OCI-LY1 (cell line): Measurements from ENCODE around the gene HINT2.

Source experiments
- H2AFZ ChIP-seq: fragments of 200-600 bp; sonication (generic), shearing (Covaris generic); 2 replicates; pipeline ENCODE4 v1.6.0; 2014; ENCODE audit warnings: antibody characterized with exemption, mild to moderate bottlenecking, low read length
- H3F3A ChIP-seq: fragments of 200-600 bp; sonication (generic), shearing (Covaris generic); 2 replicates; pipeline ENCODE4 v1.6.0; 2014; ENCODE audit warnings: mild to moderate bottlenecking, antibody characterized with exemption, low read length, moderate library complexity; ENCODE audit not compliant: insufficient read depth
- H3K27ac ChIP-seq: fragments of 200-600 bp; sonication (generic); 2 replicates; pipeline ENCODE4 v1.5.1; 2014; ENCODE audit warnings: low read length, mixed run types, mild to moderate bottlenecking, low read depth; ENCODE audit not compliant: poor library complexity, severe bottlenecking
- H3K27me3 ChIP-seq: fragments of 200-600 bp; sonication (generic); 2 replicates; pipeline ENCODE4 v1.6.0; 2014; ENCODE audit warnings: antibody characterized with exemption, mild to moderate bottlenecking, low read length, moderate library complexity; ENCODE audit not compliant: insufficient read depth
- H3K36me3 ChIP-seq: fragments of 200-600 bp; sonication (generic); 2 replicates; pipeline ENCODE4 v1.6.1; 2014; ENCODE audit warnings: mild to moderate bottlenecking, antibody characterized with exemption, low read length, moderate library complexity, mixed read lengths; ENCODE audit not compliant: insufficient read depth
- H3K4me1 ChIP-seq: fragments of 200-600 bp; sonication (generic); 2 replicates; pipeline ENCODE4 v1.5.1; 2014; ENCODE audit warnings: mild to moderate bottlenecking, low read length, moderate library complexity; ENCODE audit not compliant: insufficient read depth, severe bottlenecking
- H3K4me2 ChIP-seq: fragments of 200-600 bp; sonication (generic), shearing (Covaris generic); 2 replicates; pipeline ENCODE4 v1.6.1; 2014; ENCODE audit warnings: low read length
- H3K4me3 ChIP-seq: fragments of 200-600 bp; sonication (generic); 2 replicates; pipeline ENCODE4 v1.5.1; 2014; ENCODE audit warnings: low read length, low read depth, mild to moderate bottlenecking, mixed read lengths; ENCODE audit not compliant: poor library complexity, severe bottlenecking
- H3K79me2 ChIP-seq: fragments of 200-600 bp; shearing (Covaris generic); 2 replicates; pipeline ENCODE4 v1.6.1; 2016; ENCODE audit warnings: mixed run types, low read length, mixed read lengths; ENCODE audit not compliant: insufficient read depth
- H3K9ac ChIP-seq: fragments of 200-600 bp; sonication (generic), shearing (Covaris generic); 2 replicates; pipeline ENCODE4 v1.6.1; 2014; ENCODE audit warnings: mild to moderate bottlenecking, low read length, mixed read lengths
- H3K9me2 ChIP-seq: fragments of 200-600 bp; sonication (generic), shearing (Covaris generic); 2 replicates; pipeline ENCODE4 v1.6.1; 2014; ENCODE audit warnings: low read depth, mild to moderate bottlenecking, low read length, mixed read lengths
- H3K9me3 ChIP-seq: fragments of 200-600 bp; shearing (Covaris generic); 2 replicates; pipeline ENCODE4 v1.6.1; 2014; ENCODE audit warnings: low read length, mixed read lengths
- H4K20me1 ChIP-seq: fragments of 200-600 bp; sonication (generic), shearing (Covaris generic); 2 replicates; pipeline ENCODE4 v1.6.0; 2016; ENCODE audit warnings: mild to moderate bottlenecking, low read length; ENCODE audit not compliant: insufficient read depth
- CTCF ChIP-seq: fragments of 200-600 bp; sonication (generic), shearing (Covaris generic); IDR thresholded peaks from 2 replicates; pipeline ENCODE4 v1.5.1; 2017; ENCODE audit warnings: mild to moderate bottlenecking, antibody characterized with exemption, low read length, moderate library complexity, mixed read lengths
- EZH2 ChIP-seq: fragments of 200-600 bp; sonication (generic), shearing (Covaris generic); IDR thresholded peaks from 2 replicates; pipeline ENCODE4 v1.8.0; 2017; ENCODE audit warnings: borderline replicate concordance, mixed run types, mild to moderate bottlenecking, antibody characterized with exemption, low read length, moderate library complexity, mixed read lengths

HINT2 gene

GRCh38 chr9:35858458-35858857 lies 43.6 kb upstream of the HINT2 start:
- no peaks in the 10 kb centered on the region for H4K20me1 ChIP-seq
- no peaks in the 10 kb centered on the region for H3K36me3 ChIP-seq
- no peak overlapping the region for H3K4me2 ChIP-seq
- no peak overlapping the region for H3K9ac ChIP-seq
- no peak overlapping the region for H3K27ac ChIP-seq
- no peaks in the 10 kb centered on the region for H3K9me3 ChIP-seq
- no peaks in the 10 kb centered on the region for H3K4me1 ChIP-seq
- no peak overlapping the region for H2AFZ ChIP-seq
- TF ChIP-seq CTCF (no peak), EZH2 (no peak)
- no peaks in the 10 kb centered on the region for H3K9me2 ChIP-seq
- H3K79me2 ChIP-seq: no peaks in the 10 kb centered on the region
- no peaks in the 10 kb centered on the region for H3K27me3 ChIP-seq
- H3K4me3 ChIP-seq: no peak overlapping the region
- H3F3A ChIP-seq: no peaks in the 10 kb centered on the region

GRCh38 chr9:35856882-35857281 lies 42.0 kb upstream of the HINT2 start:
- Histone ChIP-seq H3K9ac (no peak overlapping the region), H3K4me1 (no peaks in the 10 kb centered on the region), H3K27me3 (no peaks in the 10 kb centered on the region), H3K9me2 (no peaks in the 10 kb centered on the region), H3K79me2 (no peaks in the 10 kb centered on the region), H3K4me3 (no peak overlapping the region), H3K9me3 (no peaks in the 10 kb centered on the region), H3K27ac (no peak overlapping the region), H3F3A (no peaks in the 10 kb centered on the region), H3K4me2 (no peak overlapping the region), H2AFZ (no peak overlapping the region), H4K20me1 (no peaks in the 10 kb centered on the region), H3K36me3 (no peaks in the 10 kb centered on the region)
- TF ChIP-seq CTCF (no peak), EZH2 (no peak)

DNA sequence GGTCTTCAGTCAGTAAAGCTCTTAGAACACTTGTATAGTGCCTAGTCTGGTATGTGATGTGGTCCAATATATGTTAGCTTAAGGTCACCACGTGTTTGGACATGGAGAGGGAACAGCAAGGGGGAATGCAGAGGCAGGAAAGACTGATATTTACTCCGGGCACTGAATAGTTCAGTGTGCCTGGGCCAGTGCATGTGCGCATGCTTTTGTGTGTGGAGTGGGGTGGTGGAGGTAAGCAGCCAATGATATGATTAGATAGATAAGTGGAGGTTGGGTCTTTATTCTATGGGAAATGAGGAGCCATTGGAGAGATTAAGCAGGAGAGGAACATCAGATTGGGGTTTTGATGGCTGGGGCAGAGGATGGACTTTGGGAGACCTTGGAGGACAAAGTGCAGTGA lies 41.4 kb upstream of the HINT2 start:
- H3K27me3 ChIP-seq: no peaks in the 10 kb centered on the region
- H3K4me1 ChIP-seq: no peaks in the 10 kb centered on the region
- H3K9me2 ChIP-seq: no peaks in the 10 kb centered on the region
- no peaks in the 10 kb centered on the region for H3K36me3 ChIP-seq
- no peak overlapping the region for H3K4me2 ChIP-seq
- no peak overlapping the region for H3K9ac ChIP-seq
- H2AFZ ChIP-seq: no peak overlapping the region
- H3F3A ChIP-seq: no peaks in the 10 kb centered on the region
- no peaks in the 10 kb centered on the region for H3K79me2 ChIP-seq
- no peaks in the 10 kb centered on the region for H4K20me1 ChIP-seq
- no peak overlapping the region for H3K27ac ChIP-seq
- H3K4me3 ChIP-seq: no peak overlapping the region
- no peaks in the 10 kb centered on the region for H3K9me3 ChIP-seq
- TF ChIP-seq CTCF: no peak
- no peak for TF ChIP-seq EZH2
